Adrenal gland (tissue), 5 donors: Measurements from ENCODE around the gene GRPR.

Source experiments
- POLR2A ChIP-seq, 2 donors: fragments of 450-650 bp; IDR thresholded peaks; one replicate each; pipeline ENCODE4 v1.6.1; 2017; ENCODE audit warnings: antibody characterized with exemption in 2 of 2, mild to moderate bottlenecking in 2 of 2, moderate library complexity in 1 of 2
- TF ChIP-seq, protein P1 (sequence below), 6 experiments: fragments of 450-650 bp in 4 of 6; fragments of 200-600 bp in 2 of 6; sonication (generic) in 1 of 6; IDR thresholded peaks; 1 replicate in 5 of 6; 2 replicates in 1 of 6; pipeline versions ENCODE4 v1.5.1 to v1.8.0; 2016 to 2021; ENCODE audit warnings: antibody characterized with exemption in 6 of 6, mild to moderate bottlenecking in 2 of 6, moderate library complexity in 1 of 6
- donor health status: DM: no; HTN: no; CAD: no.

DNA sequence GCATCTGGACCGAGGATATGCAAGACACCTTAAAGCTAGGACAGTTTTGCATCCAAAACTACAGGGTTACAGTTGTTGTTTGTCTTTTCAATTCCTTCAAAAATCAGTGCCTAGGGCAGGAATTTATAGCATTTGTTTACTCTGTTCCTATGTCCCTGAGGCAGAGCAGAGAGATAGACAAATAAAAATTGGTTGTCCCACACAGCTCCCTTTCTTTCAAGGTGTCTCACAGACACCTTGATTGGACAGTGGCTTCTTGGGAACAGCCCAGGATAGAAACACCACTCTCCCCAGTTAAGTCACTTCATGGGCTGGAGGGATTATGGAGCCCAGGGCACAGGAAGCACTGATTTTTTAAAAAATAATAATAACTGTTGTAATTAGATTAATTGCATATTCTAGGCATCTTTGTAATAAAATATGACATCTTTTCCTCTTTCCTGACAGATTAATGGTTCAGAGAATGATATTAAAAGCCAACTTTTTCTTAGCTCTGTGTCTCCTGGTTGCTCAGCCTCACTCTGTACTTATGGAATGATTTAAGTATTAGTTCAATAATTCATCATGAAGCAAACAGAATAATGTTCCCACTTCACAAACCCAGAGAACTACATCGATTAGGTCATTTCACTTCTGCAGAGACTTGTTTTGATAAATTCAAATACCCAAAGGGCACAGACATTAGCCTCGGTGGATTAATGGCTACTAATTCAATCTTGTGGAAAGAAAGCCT is 52.1 kb downstream of the GRPR start:
- TF ChIP-seq, protein P1, sequence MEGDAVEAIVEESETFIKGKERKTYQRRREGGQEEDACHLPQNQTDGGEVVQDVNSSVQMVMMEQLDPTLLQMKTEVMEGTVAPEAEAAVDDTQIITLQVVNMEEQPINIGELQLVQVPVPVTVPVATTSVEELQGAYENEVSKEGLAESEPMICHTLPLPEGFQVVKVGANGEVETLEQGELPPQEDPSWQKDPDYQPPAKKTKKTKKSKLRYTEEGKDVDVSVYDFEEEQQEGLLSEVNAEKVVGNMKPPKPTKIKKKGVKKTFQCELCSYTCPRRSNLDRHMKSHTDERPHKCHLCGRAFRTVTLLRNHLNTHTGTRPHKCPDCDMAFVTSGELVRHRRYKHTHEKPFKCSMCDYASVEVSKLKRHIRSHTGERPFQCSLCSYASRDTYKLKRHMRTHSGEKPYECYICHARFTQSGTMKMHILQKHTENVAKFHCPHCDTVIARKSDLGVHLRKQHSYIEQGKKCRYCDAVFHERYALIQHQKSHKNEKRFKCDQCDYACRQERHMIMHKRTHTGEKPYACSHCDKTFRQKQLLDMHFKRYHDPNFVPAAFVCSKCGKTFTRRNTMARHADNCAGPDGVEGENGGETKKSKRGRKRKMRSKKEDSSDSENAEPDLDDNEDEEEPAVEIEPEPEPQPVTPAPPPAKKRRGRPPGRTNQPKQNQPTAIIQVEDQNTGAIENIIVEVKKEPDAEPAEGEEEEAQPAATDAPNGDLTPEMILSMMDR (IDR thresholded peaks at IDR 0.05): no peak
- TF ChIP-seq POLR2A (IDR thresholded peaks at IDR 0.05): no peak
